Measurements from ENCODE around the gene RHOJ.
"Not testable (repeated sequence)": the region's sequence is repeated elsewhere in the genome, so short reads cannot be mapped to it uniquely, and the experiment has no call there.

The RHOJ gene

DNA sequence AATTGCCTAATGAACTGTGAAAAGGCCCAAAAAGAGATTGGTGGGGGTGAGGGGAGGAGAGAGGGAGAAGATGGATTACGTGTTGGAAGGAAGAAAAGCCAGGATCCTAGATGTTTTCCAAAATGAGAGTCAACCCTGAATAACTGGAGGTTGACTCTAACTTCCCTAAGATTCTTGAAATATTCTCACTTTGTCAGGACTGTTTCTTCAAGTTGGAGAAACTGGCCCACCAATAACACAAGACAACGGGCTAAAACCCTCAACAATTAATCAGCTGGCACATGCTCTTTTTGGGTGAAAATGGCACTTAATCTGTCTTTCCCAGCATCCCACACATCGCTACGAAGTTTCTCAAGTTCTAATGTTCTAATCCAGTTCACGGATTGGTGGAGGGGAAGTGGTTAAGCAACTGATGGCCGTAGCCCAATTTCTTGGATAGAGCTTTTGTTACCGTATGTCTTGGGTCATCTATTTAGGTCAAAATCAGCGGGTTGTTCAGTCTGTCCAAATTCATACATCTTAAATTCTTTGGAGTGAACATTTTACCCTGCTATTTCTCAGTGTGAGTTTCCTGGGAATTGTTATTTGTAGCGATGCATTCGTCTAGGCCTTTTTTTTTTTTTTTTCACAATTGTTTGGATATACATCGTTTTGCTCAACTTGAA is 65.5 kb downstream of the RHOJ start:
- DNase-seq: no peak

- no peak for DNase-seq
Observed at GRCh38 chr14:63273129-63273528, 68.9 kb downstream of the RHOJ start.

GRCh38 chr14:63273717-63274655 is 69.7 kb downstream of the RHOJ start:
- no peak for DNase-seq

DNA sequence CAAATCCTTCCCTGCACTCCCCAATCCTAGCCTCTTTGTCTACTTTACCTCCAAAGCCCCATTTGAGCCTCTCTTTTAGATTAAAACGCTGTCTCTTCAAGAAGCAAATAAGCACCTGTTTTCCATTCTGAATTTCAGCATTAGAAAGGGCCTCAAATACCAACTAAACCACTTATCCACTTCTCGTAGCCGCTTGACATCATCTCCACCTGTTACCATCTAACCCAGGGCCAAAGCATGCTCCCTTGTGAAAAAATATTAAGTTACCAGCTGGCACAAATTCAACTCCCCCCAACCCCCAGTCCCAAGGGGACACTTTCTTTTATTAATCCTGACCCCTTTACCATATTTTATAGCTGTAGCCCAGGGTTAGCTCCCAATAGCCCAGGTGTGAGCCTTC is 71.4 kb downstream of the RHOJ start:
- no peak for DNase-seq

GRCh38 chr14:63276016-63276415 is 71.8 kb downstream of the RHOJ start:
- DNase-seq: no peak

GRCh38 chr14:63276492-63277342 is 72.5 kb downstream of the RHOJ start:
- no peak for DNase-seq

DNA sequence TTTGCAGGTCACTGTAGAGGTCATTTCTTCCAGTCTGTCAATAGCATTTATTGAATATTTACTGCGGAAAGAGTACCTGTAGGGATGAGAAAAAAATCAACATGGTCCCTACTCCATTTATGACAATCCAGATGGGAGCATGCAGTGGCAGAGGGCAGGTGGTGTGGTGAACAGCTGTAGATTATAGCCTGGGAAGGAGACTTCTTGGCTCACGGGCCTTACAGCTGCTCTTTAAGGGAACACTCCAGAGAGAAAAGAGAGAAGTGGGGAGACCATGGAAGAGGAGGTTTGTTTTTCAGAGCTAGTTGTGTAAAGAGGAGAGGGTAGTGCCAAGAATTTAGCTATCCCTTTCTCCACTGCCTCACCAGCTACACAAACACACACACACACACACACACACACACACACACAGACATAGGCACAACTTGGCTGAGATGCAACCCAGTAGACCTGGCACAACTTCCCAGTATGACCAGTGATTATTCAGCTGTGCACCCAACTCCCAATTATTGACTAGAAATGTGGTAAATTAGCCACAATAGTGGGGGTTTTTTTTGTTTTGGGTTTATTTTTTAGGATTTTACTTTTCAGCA is 73.4 kb downstream of the RHOJ start:
- no peak for DNase-seq

- not testable (repeated sequence) for DNase-seq
Observed at GRCh38 chr14:63279933-63280332, 75.7 kb downstream of the RHOJ start.

GRCh38 chr14:63282997-63283883 is 79.0 kb downstream of the RHOJ start:
- no peak for DNase-seq

DNA sequence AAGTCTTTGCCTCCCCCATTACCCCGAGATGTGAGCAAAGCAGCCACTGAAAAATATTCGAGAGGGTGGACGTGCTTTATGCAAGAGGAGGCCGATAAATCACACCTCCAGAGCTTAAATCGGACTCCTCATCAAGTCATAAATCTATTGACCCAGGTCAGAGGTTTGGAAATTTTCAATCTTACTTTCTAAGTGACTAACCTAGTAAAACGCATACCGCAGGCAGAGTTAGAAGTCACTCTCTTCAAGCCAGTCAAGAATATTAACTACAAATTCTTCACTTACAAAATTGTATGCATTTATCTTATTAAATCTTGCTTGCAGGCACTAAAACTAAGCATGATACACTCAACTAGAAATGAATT is 79.6 kb downstream of the RHOJ start:
- DNase-seq: no peak

DNA sequence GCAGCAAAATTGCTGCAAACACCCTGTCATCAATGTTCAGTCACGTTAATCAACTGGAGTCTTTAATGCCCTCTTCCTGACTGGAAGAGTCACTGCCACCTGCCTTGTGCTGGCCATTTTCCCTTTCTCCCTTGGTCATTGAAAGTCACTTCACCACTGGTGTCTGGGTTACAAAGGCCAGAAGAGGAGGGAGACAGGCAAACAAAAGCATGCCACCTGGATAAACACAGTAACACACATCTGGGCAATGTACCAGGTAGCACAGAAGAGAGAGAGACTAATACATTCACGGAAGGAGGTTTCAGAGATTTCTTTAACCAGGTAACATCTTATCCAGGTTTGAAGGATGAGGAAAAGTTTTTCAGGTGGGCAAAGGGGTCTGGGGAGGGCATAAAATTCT is 81.8 kb downstream of the RHOJ start:
- no peak for DNase-seq

DNA sequence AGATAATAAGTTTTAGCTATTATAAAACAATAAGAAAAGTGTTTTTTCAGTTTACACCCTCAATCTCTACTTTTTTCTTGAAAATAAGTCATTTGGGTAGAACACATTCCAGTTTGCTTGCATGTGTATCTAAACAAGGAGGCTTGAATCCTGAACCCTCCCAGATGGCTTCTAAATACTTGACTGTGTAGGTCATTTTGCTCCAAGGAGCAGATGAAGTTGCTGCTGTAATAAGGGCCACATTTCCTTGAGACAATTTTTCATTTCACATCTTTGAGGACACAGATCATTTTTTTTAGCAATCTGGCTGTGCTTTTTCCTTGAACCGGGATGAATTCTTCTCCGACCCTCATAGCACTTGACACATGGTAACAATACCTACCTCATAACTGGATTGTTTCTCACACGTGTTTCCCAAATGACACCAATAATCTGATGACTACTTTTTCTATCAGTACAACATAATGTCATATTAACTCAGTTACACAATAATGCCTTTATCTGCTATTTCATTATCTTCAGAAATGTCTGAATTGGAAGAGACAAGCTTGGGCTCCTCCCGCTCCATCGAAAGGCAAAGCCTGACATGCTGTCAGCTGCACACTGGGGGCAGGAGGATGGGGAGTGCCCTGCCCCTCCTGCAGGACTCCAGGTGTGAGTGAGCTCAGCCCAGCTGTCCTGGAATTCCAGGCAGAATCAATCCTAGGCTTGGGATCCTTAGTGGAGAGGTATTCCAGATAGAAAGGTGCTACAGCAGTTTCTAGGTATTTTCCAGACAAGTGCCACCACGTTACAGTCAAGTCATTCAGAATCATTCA is 83.6 kb downstream of the RHOJ start:
- DNase-seq: no peak

DNA sequence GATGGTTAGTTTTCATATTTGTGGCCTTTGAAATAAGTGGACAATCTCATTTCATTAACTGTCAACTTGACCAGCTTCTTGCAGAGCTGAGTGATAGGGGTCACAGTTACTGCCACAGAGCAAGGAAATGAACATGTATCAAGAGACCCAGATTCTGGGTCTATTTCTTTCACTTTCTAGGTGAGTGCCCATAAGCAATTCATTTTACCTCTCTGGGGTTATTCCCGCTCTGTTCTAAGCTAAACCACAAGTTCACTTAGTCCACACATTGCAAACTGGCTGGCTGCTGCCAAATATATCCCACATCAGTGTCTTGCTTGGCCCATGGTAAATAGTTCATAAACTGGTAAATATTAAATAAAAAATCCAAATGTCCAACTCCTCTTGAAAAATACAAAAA is 84.6 kb downstream of the RHOJ start:
- no peak for DNase-seq

- no peak for DNase-seq
Observed at GRCh38 chr14:63290741-63291430, 86.6 kb downstream of the RHOJ start.

GRCh38 chr14:63292805-63293204 is 88.6 kb downstream of the RHOJ start:
- DNase-seq: no peak

DNA sequence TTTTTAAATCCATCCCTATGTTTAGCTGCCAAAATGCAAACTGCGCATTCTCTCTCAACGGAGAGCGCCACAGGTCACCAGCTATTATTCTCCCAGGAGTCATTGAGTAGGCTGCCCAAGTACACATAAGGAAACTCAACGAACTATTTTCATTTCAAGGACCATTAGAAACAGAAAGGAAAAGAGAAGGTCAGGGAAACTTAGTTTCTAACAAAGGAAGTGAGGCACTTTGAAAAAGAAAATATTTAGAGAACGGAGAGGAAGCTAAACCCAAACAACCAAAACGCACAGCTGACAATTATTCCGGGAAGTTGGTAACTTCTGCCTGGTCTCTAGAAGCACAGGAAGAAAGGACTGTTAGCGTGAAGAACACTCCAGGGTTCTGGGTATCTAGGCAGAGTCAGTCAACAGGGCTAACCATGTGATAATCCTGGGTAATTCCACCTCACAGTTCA is 91.0 kb downstream of the RHOJ start:
- no peak for DNase-seq

DNA sequence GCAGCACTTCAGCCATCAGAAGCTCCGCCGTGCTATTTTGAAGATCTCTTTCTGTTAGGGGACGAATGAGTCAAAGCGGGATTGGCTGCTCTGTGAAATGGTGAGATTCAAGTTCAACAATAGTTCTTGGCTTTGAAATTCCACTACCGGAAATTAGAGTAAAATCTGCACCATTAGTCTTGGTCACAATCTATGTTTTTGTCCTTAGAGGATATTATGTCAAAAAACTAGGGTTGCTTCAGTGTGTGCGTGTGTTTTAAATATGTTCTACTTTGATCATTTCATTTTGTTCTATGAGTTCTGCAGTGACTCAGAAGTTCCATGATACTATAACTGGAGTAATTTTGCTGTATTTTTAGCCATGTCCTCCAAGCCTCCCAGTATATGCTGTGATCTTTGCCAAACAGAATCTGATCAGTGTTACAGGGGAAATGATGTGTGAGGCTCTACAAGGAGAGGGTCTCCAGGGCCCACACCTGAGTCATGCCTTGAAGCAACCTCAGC is 91.9 kb downstream of the RHOJ start:
- no peak for DNase-seq

- DNase-seq: no peak
Observed at GRCh38 chr14:63297372-63298063, 93.3 kb downstream of the RHOJ start.

DNA sequence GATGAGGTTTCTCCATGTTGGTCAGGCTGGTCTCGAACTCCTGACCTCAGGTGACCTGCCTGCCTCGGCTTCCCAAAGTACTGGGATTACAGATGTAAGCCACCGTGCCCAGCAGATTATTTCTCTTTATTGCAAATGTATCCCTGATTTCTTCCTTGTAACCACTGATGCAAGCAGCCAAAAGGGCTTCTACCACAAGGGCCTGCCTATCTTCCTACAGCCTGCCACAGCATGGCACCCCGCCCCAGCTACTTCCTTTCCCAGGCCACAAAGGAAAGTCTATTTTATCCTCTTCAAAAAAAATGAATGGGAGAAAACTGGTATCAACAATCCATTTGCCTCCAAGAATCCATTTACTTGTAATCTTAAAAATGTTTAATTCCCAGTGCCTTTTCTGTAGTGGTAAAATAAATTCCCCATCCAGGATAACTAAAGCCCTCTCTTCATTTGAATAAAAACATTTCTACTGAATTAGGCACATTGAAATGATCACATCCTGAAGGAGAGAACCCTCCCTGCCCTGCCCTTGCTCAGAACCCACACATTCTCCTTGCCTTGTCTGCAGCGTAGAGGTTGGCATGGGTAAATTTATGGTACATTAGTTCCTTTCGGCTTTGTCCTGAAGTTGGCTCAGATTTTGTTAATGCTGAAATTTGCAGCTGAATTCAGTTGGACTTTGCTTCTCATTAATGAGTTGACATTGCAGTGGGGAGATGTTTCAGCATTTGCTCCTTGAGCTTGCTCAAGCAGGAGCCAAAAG is 95.3 kb downstream of the RHOJ start:
- DNase-seq: no peak

Data from effector CD4-positive, alpha-beta T cell (primary cell).